Measurements from ENCODE around the gene FTSJ1.
A peak's percentile ranks its signal among the peaks of the same experiment; 100 is the strongest.
"Not testable (repeated sequence)": the region's sequence is repeated elsewhere in the genome, so short reads cannot be mapped to it uniquely, and the experiment has no call there.

Gene FTSJ1

DNA sequence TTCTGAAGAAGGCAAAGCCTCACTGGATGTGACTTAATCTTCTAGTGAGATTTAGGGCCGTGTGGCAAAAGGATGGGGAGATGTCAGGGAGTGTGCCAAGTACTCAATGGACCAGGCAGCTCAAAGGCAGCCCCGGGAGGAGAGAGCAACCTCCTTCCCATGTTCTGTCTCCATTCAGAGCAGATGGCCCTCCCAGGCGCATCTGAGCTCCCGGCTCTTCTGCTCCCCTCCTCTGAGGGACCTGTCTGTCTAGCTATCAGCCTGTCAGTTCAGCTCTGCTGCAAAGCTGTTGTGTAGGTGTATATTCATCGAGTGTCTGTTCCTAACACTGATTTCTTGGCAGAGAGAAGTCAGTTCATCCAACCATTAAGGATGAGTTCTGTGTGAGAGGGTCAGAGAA is 21.9 kb downstream of the FTSJ1 start:
- no peak for DNase-seq (ENCODE audit: low spot score)

DNA sequence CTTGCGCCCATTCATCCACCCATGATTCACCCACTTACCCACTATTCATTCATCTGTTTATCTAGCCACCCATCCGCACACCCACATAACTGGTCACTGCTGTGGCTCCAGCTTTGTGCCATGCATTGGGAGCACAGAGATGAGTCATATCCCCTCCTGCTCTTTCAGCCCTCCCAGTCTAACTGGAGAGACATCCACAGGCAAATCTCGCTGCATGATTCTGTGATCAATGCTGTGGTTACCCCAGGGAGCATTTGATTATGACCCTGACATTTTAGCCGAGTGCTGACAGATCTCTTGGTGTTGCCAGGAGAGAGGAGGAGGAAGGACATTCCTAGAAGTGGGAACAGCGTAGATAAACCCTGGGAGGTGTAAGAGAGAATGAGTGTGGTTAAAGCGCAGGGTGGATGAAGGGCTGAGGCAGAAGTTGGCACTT is 22.4 kb downstream of the FTSJ1 start:
- no peak for DNase-seq (ENCODE audit: low spot score)

DNA sequence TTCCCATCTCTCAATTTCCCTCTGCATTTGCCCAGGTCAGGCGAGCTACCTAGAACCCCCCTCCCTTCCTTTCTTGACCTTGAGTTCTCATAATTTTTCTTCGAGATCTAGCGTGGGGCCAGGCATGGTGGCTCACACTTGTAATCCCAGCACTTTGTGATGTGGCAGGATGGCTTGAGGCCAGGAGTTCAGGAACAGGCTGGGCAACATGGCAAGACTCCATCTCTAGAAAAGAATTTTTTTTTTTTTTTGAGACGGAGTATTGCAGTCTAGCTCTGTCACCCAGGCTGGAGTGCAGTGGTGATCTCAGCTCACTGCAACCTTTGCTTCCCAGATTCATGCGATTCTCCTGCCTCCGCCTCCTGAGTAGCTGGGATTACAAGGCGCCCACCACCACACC is 28.3 kb downstream of the FTSJ1 start:
- DNase-seq (ENCODE audit: low spot score) = no peak

DNA sequence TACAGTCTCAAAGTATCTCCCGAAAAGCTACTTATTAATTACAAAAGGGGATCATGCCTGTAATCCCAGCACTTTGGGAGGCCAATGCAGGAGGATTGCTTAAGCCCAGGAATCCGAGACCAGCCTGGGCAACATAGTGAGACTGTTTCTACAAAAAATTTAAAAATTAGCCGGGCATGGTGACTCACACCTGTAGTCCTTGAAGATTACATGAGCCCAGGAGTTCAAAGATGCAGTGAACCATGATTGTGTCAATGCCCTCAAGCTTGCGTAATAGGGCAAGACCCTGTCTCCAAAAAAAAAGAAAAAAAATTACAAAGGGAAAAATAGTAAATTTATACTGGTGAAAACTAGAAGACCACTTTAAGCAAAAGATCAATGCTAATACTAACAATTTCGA is 29.5 kb downstream of the FTSJ1 start:
- no peak for DNase-seq (ENCODE audit: low spot score)

DNA sequence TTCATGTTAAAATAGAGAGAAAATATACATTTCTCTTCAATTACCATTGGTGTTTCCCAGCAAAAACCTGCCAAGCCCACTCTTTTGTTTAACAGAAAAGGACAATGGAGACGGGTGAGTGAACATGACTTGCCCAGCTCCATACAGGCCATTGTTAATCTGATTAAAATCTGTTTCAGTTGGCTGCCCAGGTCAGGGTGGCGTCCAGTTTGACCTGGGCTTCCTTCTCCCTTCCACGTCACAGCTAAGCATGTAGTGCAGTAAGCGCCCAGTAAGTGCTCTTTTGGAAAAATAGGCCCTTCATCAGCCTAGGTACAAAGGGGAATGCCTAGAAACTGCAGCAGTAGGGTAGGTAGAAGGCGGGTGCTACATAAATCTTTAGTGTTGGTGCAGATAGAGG is 31.2 kb downstream of the FTSJ1 start:
- no peak for DNase-seq (ENCODE audit: low spot score)

DNA sequence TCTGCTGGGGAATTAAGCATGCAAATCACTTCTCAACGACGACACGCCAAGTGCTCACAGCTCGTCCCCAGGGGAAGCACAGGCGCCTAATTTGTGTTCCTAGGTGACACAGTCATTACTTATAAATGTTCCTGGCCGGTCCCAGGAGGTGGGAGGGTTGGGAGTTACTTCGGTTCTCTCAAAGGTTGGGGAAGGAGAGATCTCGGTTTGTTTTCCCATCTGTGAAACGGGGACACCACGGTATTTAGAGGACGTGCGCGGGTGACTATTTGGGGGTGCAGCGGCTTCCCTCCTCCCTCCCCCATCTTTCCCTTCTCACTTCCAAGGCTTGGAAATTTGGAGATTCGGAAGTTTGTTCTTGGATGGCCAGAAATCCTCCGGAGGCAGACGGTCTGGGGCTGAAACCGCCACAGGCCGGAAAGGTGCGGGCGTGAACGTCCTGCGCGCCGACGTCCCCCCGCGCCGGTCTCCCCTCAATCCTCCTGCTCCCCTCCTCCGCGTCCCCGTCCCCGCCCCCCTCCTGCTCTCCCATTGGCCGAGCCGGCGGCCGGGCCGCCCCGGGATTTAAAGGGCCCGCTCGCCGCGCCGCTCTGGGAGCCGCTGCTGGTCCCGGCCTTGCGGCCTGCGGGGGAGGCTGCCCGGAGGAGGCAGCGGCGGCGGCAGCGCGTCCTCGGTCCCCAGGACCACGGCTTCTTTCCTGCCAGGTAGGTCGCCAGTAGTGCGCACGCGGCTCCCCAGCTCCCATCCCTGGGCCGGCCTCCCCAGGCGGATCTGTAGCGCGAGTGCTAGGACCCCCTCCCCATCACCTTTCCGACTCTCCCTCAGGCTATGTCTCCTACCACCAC is 32.6 kb downstream of the FTSJ1 start, which contains the start of gene PORCN:
TSS of gene PORCN (plus strand) at position 593 of the 845 bp plus-strand sequence. CDS start 829 bp downstream, outside the sequence.
- peak; percentile 79 for DNase-seq (ENCODE audit: low spot score)

DNA sequence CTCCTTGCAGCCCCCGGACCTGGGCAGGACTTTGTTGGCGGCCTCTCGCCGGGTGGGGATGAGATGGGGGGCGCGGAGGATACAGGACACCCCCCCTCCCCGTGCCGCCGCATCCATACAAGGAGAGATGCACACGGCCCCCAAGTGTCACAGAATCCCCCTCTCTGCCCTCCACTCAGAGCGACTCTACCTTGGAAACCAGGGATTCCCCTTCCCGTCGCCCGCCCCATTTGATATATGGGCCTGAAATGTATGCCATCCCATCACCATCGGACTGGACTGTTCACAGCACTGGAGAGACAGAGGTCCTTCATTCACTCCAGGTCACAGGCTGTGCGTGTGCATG is 33.2 kb downstream of the FTSJ1 start:
- DNase-seq (ENCODE audit: low spot score) = no peak

DNA sequence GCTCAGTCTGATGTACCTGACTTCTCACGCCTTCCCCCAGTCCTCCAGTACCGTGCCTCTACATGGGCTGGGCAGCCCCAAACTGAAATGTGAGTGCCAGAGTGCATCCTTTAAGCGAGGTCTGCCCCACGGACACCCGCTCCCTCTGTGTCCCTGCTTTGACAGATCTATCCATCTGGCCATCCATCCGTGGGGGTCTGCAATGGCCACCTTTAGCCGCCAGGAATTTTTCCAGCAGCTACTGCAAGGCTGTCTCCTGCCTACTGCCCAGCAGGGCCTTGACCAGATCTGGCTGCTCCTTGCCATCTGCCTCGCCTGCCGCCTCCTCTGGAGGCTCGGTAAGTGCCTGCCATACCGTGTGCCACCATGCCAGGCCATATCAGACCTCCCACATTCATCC is 33.6 kb downstream of the FTSJ1 start:
- no peak for DNase-seq (ENCODE audit: low spot score)

DNA sequence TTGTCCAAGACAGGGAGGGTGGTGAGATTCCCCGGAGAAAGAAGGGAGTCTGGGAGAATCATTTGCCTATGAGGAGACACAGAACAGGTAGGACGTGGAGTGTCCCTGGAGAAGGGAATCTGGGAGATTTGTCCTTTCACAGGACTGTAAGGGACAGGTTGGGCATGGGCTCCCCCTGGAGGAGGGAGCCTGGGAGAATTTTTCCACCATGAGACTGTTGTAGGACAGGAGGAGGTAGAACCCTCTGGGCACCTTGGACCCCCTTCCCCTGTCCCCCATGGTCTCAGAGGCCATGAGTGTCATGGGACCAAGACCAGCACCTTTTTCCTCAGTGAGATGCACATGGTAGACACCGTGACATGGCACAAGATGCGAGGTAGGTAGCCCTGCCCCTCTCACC is 35.6 kb downstream of the FTSJ1 start:
- DNase-seq (ENCODE audit: low spot score) = no peak

DNA sequence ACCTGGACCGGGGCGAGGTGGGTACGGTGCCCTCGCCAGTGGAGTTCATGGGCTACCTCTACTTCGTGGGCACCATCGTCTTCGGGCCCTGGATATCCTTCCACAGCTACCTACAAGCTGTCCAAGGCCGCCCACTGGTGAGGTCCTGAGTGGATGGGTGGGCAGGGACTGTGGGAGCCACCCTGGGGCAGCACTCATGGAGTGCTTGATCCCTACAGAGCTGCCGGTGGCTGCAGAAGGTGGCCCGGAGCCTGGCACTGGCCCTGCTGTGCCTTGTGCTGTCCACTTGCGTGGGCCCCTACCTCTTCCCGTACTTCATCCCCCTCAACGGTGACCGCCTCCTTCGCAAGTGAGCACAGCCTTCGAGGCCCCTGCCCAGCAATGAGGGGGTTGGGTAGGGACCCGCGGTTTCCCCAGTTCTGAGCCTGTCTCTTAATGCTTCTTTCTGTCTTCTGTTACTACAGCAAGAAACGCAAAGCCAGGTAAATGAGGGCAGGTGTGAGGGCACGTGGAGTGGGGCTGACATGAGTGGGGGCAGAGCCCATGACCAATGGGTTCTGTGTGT is 36.5 kb downstream of the FTSJ1 start:
- no peak for DNase-seq (ENCODE audit: low spot score)

DNA sequence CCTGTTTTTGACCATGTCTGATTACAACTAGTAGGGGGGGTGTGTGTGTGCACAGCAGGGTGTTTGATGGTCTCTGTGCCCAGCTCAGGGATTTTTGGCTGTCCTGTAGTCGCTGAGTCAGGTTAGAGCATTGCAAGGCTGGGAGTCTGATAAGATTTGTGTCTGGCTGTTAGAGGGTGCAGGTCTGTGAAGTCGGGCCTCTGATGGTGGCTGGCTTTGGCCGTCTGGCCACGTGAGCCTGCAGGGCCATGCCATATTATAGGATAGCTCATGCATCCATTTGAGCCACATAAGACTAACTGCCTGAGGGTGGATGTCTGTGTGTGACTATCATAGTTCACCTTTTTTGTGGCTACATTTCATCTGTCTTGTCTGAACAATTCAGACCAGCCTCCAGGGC is 37.7 kb downstream of the FTSJ1 start:
- DNase-seq (ENCODE audit: low spot score) = no peak

DNA sequence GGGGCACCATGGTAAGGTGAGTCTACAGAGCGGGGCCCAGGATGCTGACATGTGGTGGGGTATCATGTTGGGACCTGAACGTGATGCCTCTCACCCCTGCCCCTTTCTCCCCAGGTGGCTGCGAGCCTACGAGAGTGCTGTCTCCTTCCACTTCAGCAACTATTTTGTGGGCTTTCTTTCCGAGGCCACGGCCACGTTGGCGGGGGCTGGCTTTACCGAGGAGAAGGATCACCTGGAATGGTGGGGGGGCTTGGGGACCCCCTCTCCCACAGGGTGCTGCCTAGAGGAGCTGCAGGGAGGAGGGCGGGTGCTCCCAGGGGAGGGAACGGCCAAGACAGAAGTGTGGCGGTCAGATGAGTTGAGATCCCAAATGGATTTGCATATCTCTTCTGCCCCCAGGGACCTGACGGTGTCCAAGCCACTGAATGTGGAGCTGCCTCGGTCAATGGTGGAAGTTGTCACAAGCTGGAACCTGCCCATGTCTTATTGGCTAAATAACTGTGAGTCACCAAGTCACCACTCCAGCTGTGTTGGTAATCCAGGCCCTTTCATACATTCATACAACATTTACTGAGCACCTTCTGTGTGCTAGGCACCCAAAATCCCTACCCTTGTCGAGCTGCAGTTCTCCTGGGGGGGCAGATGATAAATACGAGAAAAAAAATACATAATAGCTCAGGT is 38.3 kb downstream of the FTSJ1 start:
- DNase-seq (ENCODE audit: low spot score) = no peak

DNA sequence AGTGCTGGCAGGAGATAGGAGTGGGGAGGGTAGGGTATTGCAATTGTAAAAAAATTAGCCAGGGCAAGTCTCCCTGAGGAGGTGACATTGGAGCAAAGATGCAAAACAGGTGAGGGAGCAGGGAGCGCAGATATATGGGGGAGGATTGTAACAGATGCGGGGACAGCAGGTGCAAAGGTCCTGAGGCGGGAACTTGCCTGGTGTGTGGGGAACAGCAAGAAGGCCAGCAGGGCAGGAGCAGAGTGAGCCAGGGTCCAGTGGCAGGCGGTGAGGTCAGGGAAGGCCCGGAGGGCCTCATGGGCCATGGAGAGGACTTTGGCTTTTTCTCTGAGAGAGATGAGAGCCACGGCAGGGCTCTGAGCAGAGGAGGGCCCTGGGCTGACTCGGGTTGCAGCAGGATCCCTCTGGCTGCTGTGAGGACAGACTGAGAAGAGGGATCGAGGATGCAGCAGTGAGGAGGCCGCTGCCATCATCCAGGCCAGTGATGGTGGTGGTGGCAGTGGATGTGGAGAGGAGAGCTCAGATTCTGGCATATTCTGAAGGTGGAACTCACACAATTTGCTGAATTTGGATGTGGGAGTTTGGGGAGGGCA is 39.0 kb downstream of the FTSJ1 start:
- no peak for DNase-seq (ENCODE audit: low spot score)

DNA sequence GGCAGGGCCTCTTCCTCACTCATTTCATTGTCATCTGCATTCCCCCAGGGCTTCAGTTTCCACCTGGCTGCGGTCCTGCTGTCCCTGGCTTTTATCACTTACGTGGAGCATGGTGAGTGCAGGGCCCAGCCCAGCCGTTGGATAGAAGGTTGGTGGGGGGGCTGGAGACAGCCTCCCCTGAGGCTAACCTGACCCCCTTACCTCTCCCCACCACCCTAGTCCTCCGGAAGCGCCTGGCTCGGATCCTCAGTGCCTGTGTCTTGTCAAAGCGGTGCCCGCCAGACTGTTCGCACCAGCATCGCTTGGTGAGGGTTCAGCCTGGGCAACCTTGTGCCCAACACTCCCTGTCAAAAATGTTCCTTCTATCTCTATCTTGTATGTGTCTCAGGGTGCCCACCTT is 39.8 kb downstream of the FTSJ1 start:
- no peak for DNase-seq (ENCODE audit: low spot score)

DNA sequence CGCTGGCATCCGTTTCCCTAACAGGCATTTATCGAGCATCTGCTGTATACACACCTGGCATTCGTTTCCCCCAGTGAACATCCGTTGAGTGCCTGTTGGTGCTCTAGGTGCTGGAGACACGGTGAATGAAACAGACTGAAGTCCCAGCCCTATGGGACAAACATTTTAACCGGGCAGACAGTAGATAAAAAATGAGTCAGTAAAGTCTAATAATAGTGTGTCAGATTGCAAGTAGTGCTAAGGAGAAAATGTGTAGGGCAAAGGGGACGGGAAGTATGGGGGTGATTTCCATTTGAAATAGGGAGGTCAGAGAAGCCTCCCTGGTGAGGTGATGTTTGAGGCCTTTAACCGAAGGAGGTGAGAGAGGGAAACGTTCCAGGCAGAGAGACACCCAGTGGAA is 40.3 kb downstream of the FTSJ1 start:
- no peak for DNase-seq (ENCODE audit: low spot score)

DNA sequence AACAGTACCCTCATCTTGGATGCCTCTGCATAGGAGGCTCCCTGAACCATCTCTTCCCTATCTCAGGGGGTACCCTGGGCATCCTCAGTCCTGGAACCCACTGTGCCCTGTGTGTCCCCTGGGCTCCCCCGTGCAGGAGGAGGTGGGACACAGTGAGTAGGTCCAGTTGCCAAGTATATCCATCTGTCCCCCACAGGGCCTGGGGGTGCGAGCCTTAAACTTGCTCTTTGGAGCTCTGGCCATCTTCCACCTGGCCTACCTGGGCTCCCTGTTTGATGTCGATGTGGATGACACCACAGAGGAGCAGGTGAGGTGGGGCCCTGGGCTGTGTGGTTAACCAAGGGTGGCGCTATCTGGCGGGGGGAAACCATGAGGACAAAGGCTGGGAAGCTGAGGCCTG is 41.0 kb downstream of the FTSJ1 start:
- no peak for DNase-seq (ENCODE audit: low spot score)

DNA sequence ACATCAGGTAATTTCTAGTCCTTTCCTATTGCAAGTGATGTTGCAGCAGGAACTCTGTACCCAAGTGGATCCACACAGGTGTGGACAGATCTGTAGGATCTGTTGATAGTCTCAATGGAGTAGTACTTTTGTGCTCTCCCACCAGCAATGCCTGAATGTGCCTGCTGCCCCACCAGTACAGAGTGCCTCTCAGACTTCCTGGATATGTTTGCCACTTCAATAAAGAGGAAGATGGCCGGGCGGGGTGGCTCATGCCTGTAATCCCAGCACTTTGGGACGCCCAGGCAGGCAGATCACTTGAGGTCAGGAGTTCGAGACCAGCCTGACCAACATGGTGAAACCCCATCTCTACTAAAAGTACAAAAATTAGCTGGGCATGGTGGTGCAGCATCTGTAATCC is 43.5 kb downstream of the FTSJ1 start:
- DNase-seq (ENCODE audit: low spot score) = not testable (repeated sequence)

DNA sequence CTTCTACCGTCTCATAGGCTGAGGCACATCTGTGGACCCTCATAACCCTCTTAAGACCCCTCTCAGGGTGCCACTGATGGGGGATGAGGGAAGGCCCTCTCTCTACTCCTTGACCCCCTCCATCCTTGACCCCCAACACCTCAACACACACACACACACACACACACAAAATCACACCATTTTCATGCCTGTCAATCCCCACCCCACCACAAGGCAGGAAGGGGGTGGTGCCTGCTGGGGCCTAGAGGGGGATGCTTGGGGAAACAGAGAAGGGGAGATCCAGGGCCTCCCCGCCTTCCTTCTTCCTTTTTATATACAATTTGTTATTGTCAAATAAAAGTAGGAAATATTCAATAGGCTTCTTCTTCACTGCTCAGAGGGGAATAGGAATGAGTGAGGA is 44.5 kb downstream of the FTSJ1 start:
- peak; percentile 32 for DNase-seq (ENCODE audit: low spot score)

DNA sequence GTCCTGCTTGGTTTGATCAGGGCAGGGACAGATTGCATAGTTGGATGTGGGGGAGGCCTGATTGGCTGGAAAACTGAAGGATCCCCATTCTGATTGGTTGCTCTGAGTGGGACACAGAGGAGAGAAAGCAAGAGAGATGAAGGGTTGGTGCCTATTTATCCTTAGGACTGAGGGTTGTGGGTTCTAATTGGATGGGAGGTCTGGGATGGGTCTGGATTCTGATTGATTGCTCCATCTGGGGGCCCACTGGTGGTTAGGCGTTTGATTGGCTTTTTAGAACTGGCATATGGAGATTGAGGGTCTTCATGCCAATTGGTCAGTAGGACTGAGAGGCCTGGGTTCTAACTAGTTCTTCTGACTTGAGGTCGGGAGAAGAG is 45.0 kb downstream of the FTSJ1 start:
- peak; percentile 42 for DNase-seq (ENCODE audit: low spot score)

DNA sequence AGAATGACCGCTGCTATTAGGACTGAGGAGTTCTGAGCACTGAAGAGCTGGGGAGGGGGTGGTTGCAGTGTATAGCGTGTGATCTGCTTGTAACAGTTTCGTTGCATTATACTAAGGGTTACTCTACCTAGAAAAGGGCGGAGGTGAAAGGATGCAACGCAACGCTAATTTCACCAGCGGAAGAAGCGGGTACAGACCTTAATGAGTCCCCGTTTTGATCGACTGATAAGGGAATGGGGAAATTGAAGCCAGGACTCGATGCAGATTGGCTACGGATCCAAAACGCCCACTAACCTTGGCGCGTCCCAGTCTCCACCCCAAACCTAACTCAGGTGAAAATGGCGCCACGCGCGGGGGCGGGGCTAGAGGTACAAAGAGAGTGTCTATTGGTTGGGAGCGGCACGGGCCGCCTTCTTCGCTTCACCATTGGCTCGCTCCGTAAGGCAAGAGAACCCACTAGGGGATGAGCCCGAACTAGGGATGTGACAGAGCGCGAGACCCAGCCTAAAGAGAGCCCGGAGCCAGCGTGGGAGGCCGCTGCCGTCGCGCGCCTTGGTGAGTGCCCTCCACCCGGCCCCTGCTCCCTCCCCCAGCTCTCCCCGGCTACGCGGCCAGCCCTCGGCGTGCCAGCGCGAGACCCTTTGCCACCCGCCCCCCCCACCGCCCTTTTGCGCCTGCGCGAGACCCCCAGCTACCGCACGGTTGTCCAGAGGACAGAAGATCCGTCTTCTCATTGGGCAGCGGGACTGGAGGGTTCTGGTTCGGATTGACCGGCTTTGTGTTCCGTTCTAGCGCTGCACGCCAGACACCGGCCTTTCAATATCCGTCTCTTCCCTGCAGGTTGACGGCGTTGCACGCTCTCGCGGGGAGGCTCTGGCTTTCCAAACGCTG is 45.6 kb downstream of the FTSJ1 start, which contains the start of gene EBP:
TSS of gene EBP (plus strand) at position 456 of the 891 bp plus-strand sequence. CDS start 1,964 bp downstream, outside the sequence.
- peak; percentile 95 for DNase-seq (ENCODE audit: low spot score)

DNA sequence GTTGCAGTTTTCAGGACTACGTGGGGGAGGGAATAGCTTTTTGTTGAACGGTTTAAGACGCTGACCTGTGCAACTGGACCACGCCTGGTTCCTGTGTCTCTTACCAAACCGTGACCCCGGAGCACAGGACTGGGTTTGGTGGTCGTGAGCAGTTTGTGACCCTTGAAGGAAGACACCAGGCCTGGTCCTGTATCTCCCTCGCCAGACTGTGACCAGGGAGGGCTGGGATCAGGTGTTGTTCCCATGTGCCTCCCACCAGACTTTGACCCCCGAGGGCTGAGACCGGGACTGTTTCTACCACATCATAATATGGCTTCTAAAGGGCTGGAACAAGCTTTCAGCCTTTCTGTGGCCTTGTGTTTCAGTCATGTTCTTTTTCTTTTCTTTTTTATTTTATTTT is 46.3 kb downstream of the FTSJ1 start:
- DNase-seq (ENCODE audit: low spot score) = no peak

DNA sequence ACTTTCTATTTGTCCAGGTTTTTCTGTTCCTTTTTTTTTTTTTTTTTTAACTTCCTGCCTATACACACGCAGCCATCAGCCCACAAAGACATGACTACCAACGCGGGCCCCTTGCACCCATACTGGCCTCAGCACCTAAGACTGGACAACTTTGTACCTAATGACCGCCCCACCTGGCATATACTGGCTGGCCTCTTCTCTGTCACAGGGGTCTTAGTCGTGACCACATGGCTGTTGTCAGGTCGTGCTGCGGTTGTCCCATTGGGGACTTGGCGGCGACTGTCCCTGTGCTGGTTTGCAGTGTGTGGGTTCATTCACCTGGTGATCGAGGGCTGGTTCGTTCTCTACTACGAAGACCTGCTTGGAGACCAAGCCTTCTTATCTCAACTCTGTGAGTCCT is 47.7 kb downstream of the FTSJ1 start:
- no peak for DNase-seq (ENCODE audit: low spot score)

Data from activated CD4-positive, alpha-beta T cell treated with anti-CD3 and anti-CD28 coated beads, Interleukin-2, Interleukin-4, amounts not matched to agents 100 ng/mL and 50 ng/mL, durations not matched to agents 16 hours and 8 hours (primary cell).